NCI-H226 (cell line): ENCODE data around the gene MCFD2.

ENCODE experiments used
- DNase-seq: peaks from one replicate; pipeline ENCODE4 v3.0.0-alpha.2; 2015

MCFD2 gene

GRCh38 chr2:46871976-46872381 lies 43.6 kb downstream of the MCFD2 start:
- DNase-seq, result no peak

DNA sequence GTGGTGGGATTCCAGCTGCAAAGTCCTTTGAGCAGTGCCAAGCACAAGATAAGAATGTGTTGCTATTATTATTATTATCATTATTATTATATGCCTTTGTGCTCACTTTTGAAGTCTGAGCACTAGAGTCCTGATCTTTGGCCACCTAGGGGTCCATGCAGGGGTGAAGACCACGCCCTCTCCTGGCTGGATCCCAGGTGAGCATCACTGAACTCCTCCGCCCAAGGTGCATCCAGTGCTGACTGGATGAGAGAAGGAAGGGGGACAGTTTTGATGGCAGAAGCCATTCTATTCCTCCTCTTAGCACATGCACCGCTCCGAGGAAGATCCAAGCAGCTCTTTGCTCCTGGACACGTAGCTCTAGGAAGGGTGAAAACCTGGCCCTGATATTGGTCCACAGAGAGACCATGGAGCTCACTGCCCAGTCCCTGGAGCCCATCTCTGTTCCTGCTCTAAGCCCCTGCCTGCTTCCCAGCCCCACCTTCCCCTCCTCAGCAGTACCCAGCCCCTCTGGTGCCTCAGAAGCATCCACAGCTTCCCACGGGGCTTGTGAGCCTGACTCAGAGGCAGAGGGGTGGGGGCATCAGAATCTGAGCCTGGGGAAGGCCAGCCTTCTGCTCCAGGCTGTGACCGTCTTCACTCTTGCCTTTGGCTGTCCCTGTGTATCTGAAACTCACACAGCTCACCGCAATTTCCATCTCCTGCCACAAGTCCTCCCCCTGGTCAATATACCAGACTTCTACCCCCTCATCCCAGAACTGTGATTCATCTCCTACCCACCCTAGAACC lies 45.4 kb downstream of the MCFD2 start:
- DNase-seq, result no peak

- DNase-seq, result no peak
These were observed 46.0 kb downstream of the MCFD2 start for GRCh38 chr2:46869621-46870020.

DNA sequence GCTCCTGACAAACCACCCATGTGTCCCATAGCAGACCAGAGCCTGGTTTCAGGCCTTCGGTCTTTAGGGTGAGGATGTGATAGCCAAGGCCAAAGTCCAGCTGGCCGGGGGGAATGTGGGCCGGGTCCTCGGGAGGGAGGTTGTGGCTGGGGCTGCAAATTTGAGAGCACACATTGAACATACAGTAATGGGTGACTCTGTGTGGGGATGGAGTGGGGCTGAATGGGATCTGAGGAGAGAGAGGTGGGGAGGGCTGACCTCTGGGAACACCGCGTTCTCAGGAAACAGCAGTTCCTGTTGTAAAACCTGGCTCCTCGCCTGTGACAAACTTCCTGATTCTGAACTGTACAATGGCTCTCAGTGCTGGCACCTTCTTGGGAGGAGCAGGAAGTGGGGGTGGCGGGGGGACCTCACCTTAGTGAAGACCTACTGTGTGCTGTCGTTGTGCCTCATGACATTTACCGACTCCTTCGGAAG lies 48.8 kb downstream of the MCFD2 start:
- DNase-seq, result no peak

GRCh38 chr2:46865181-46865970 lies 50.2 kb downstream of the MCFD2 start:
- DNase-seq, result no peak

DNA sequence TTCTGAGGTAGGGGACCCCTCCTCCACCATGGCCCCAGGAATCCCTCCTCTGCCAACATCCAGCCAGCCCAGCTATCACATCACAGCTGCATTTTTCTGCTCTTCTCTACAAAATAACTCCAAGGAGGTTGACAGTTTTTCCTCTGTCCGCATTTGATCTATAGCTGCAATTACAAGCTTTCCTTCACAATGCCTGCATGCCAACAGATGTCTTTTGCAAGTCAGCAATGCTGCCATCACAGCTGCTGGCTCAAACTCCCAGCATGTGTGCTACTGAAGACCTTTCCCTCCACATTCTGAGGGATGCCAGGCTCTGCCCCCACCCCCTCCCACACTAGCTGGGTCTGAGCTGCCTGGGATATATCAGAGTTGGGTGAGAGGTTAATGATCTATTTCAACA lies 51.7 kb downstream of the MCFD2 start:
- DNase-seq, result no peak

GRCh38 chr2:46862514-46862913 lies 53.1 kb downstream of the MCFD2 start:
- no peak for DNase-seq

DNA sequence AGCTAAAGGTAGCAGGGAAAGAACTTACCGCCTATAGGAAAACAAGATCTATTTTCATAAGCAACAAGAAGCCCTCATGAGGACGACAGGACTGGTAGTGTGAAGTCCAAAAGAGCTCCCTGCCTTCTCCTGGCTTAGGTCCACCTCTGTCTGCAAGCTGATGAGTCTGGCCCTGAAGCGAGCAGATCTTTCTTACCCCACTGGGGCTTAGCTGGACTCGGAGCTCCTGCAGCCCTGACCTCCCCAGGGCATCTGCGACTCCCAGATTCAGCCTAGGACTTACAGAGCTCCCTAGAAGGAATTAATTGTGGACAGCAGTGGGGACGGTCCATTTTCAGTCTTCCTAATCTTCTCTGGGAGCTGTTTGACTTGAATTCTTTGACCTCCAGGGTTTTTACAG lies 53.7 kb downstream of the MCFD2 start:
- DNase-seq, result no peak

- no peak for DNase-seq
These were observed 56.1 kb downstream of the MCFD2 start for GRCh38 chr2:46859482-46859881.

- peak; percentile 60 for DNase-seq
These were observed 56.9 kb downstream of the MCFD2 start for GRCh38 chr2:46858702-46859090.

- peak; percentile 33 for DNase-seq
These were observed 57.5 kb downstream of the MCFD2 start for GRCh38 chr2:46857871-46858701.

DNA sequence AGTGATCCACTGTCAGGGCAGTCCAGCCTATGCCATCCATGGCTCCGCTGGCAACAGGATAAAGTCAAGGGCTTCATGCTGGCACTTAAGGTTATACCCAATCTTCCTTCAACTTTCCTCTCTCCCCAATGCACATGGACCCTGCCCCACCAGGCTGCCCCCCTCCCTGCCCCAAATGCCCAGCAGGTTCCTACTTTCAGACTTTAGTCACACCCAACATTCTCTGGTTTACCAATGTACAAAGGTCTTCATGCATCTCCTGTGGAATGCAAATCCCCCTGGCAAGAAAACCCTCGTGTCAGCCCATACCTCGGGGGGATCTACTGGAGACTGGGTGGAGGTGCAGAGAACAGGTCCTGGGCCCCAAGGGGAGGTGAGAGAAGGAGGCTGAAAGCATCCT lies 59.3 kb downstream of the MCFD2 start:
- no peak for DNase-seq

GRCh38 chr2:46855805-46856204 lies 59.8 kb downstream of the MCFD2 start:
- DNase-seq, result no peak

- no peak for DNase-seq
These were observed 61.3 kb downstream of the MCFD2 start for GRCh38 chr2:46854260-46854659.

GRCh38 chr2:46852598-46852997 lies 63.0 kb downstream of the MCFD2 start:
- peak; percentile 57 for DNase-seq

DNA sequence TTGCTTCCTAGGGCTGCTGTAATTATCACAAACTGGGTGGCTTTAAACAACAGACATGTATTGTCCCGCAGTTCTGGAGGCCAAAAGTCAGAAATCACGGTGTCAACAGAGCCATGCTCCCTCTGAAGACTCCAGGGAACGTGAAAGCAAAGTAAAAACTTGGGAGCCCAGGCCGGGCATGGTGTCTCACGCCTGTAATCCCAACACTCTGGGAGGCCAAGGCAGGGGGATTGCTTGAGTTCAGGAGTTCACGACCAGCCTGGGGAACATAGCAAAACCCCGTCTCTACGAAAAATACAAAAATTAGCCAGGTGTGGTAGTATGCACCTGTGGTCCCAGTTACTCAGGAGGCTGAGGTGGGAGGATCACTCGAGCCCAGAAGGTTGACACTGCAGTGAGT lies 63.5 kb downstream of the MCFD2 start:
- no peak for DNase-seq
